PC-3 (cell line): Measurements from ENCODE around the gene FXYD1. TPM values are rescaled to one million over a fixed set of nuclear protein-coding genes. Genes with fewer than 3 reads are reported as not detected.
"Not testable (repeated sequence)": the region's sequence is repeated elsewhere in the genome, so short reads cannot be mapped to it uniquely, and the experiment has no call there.

Source experiments
- ATAC-seq: fragments of 200-7000 bp; cut with Tn5 transposase; 2 replicates; pipeline ENCODE4 v1.9.1; 2020; ENCODE audit warnings: mild to moderate bottlenecking, moderate library complexity
- BruUV-seq: library from RNA; stranded (reverse); fragments of 400-500 nt; replicated peaks from 2 replicates; lab custom pipeline; 2021; lab: Mats Ljungman, UMichigan
- CTCF ChIA-PET: fragments of 300-600 bp; sonication (Branson Sonifier 250); formaldehyde crosslinking; loops from one replicate; lab custom pipeline; 2022; ENCODE audit warnings: antibody characterized with exemption; lab: Charles Lee
- POLR2A ChIA-PET: fragments of 300-600 bp; sonication (Branson Sonifier 250); formaldehyde crosslinking; loops from one replicate; lab custom pipeline; 2022; ENCODE audit warnings: antibody characterized with exemption; ENCODE audit not compliant: unreplicated experiment; lab: Charles Lee
- DNase-seq: peaks from one replicate; pipeline ENCODE4 v3.0.0-alpha.2; 2015
- H2AFZ ChIP-seq: fragments of 300-600 bp; sonication (generic); 2 replicates; pipeline ENCODE4 v1.6.0; 2016; ENCODE audit warnings: antibody characterized with exemption, low read length
- H3F3A ChIP-seq: fragments of 300-600 bp; sonication (generic); one replicate; pipeline ENCODE4 v1.6.0; 2017; ENCODE audit warnings: antibody characterized with exemption, low read length, control low read depth, mild to moderate bottlenecking; ENCODE audit not compliant: unreplicated experiment
- H3K27ac ChIP-seq: fragments of 300-600 bp; sonication (generic); 2 replicates; pipeline ENCODE4 v1.5.1; 2016; ENCODE audit warnings: mild to moderate bottlenecking, low read length
- H3K27me3 ChIP-seq: fragments of 300-600 bp; sonication (generic); 2 replicates; pipeline ENCODE4 v1.6.1; 2016; ENCODE audit warnings: low read length, mixed read lengths
- H3K36me3 ChIP-seq: fragments of 300-600 bp; sonication (generic); 2 replicates; pipeline ENCODE4 v1.6.1; 2016; ENCODE audit warnings: low read depth, mixed run types, low read length, mixed read lengths
- H3K4me1 ChIP-seq: fragments of 300-600 bp; sonication (generic); 2 replicates; pipeline ENCODE4 v1.5.1; 2016; ENCODE audit warnings: low read length; ENCODE audit not compliant: insufficient read depth
- H3K4me2 ChIP-seq: fragments of 300-600 bp; sonication (generic); 2 replicates; pipeline ENCODE4 v1.6.0; 2016; ENCODE audit warnings: low read length
- H3K4me3 ChIP-seq: fragments of 300-600 bp; sonication (generic); 2 replicates; pipeline ENCODE4 v1.5.1; 2016; ENCODE audit warnings: mild to moderate bottlenecking, low read length, mixed read lengths
- H3K79me2 ChIP-seq: fragments of 300-600 bp; sonication (generic); 2 replicates; pipeline ENCODE4 v1.6.1; 2017; ENCODE audit warnings: low read length, mixed read lengths
- H3K9ac ChIP-seq: fragments of 300-600 bp; sonication (generic); 2 replicates; pipeline ENCODE4 v1.6.0; 2016; ENCODE audit warnings: mild to moderate bottlenecking, low read length
- H3K9me2 ChIP-seq: fragments of 300-600 bp; sonication (generic); replicated peaks from 2 replicates; pipeline ENCODE4 v1.6.1; 2016; ENCODE audit warnings: mixed run types, low read length, mixed read lengths
- H3K9me3 ChIP-seq: fragments of 300-600 bp; sonication (generic); 2 replicates; pipeline ENCODE4 v1.6.1; 2016; ENCODE audit warnings: low read length, mixed read lengths
- H4K20me1 ChIP-seq: fragments of 300-600 bp; sonication (generic); 2 replicates; pipeline ENCODE4 v1.6.1; 2016; ENCODE audit warnings: low read length, mixed read lengths
- EZH2 ChIP-seq: fragments of 300-600 bp; sonication (generic); IDR thresholded peaks from one replicate; pipeline ENCODE4 v1.6.1; 2017; ENCODE audit warnings: antibody characterized with exemption, mild to moderate bottlenecking, low read length; ENCODE audit not compliant: unreplicated experiment
- EZH2phosphoT487 ChIP-seq: fragments of 300-600 bp; sonication (generic); IDR thresholded peaks from 2 replicates; pipeline ENCODE4 v1.6.1; 2018; ENCODE audit warnings: mild to moderate bottlenecking, antibody characterized with exemption, low read length, borderline replicate concordance
- intact Hi-C: fragments of 100-400 bp; cut with micrococcal nuclease; formaldehyde crosslinking; loops from 2 replicates; pipeline ENCODE4 v1.9.0; 2023
- total RNA-seq: library from RNA; depleted of rRNA; stranded (reverse); fragments of >200 nt; gene quantifications from 2 replicates; pipeline ENCODE4 v1.2.3, GENCODE V29; 2014
- TF ChIP-seq, protein P1 (sequence below): fragments of 300-600 bp; sonication (generic); conservative IDR thresholded peaks from 2 replicates; pipeline ENCODE4 v1.5.1; 2017; ENCODE audit warnings: antibody characterized with exemption, low read depth, mild to moderate bottlenecking, low read length

The FXYD1 gene
- total RNA-seq, 1 experiment from 2014 or later: not detected

DNA sequence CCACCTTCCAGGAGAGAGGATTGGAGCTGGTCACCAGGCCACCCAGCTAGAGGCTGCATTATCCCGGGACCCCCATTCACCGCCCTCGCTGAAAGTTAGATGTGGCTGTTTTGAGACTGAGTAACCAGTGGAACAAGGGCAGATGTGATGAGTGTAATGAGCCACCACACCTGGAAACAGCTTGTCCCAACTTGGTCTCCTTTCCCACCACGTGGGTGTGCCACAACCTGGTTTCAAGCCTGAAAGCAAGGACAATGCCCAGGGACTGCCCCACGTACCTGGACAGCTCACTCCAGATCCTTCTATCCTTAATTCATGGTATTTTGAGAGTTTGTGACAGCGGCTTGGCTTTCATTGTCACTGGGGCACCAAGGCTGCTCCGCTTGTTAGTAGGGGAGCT lies 10.8 kb upstream of the FXYD1 start:
- BruUV-seq: no TSS peak
- H3K4me1 ChIP-seq: peaks cover 20% of the 10 kb centered on the region
- no peaks in the 10 kb centered on the region for H3K9me2 ChIP-seq
- DNase-seq (no peak), ATAC-seq (no peak)
- intact Hi-C loops: no loop called here
- H3K9ac ChIP-seq: no peak overlapping the region
- no peaks in the 10 kb centered on the region for H3F3A ChIP-seq
- TF ChIP-seq, protein P1, sequence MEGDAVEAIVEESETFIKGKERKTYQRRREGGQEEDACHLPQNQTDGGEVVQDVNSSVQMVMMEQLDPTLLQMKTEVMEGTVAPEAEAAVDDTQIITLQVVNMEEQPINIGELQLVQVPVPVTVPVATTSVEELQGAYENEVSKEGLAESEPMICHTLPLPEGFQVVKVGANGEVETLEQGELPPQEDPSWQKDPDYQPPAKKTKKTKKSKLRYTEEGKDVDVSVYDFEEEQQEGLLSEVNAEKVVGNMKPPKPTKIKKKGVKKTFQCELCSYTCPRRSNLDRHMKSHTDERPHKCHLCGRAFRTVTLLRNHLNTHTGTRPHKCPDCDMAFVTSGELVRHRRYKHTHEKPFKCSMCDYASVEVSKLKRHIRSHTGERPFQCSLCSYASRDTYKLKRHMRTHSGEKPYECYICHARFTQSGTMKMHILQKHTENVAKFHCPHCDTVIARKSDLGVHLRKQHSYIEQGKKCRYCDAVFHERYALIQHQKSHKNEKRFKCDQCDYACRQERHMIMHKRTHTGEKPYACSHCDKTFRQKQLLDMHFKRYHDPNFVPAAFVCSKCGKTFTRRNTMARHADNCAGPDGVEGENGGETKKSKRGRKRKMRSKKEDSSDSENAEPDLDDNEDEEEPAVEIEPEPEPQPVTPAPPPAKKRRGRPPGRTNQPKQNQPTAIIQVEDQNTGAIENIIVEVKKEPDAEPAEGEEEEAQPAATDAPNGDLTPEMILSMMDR: no peak
- TF ChIP-seq EZH2phosphoT487: no peak
- TF ChIP-seq EZH2: no peak
- H4K20me1 ChIP-seq: no peaks in the 10 kb centered on the region
- POLR2A ChIA-PET: no interaction called here
- H3K27ac ChIP-seq: no peak overlapping the region
- no peaks in the 10 kb centered on the region for H3K9me3 ChIP-seq
- H3K79me2 ChIP-seq: no peaks in the 10 kb centered on the region
- no peaks in the 10 kb centered on the region for H3K27me3 ChIP-seq
- H3K4me2 ChIP-seq: no peak overlapping the region
- CTCF ChIA-PET: no interaction called here
- H3K36me3 ChIP-seq: no peaks in the 10 kb centered on the region
- H3K4me3 ChIP-seq: no peak overlapping the region
- H2AFZ ChIP-seq: no peak overlapping the region

GRCh38 chr19:35128398-35129057 lies 10.1 kb upstream of the FXYD1 start:
- no peaks in the 10 kb centered on the region for H3K27me3 ChIP-seq
- ChIA-PET CTCF (no interaction called here), POLR2A (no interaction called here)
- H3K4me1 ChIP-seq: peaks cover 13% of the 10 kb centered on the region
- ATAC-seq: no peak
- no peak overlapping the region for H3K4me3 ChIP-seq
- H2AFZ ChIP-seq: no peak overlapping the region
- H3K9me2 ChIP-seq: no peaks in the 10 kb centered on the region
- BruUV-seq: no TSS peak
- intact Hi-C loops: no loop called here
- H3K9me3 ChIP-seq: no peaks in the 10 kb centered on the region
- no peak for DNase-seq
- no peak overlapping the region for H3K27ac ChIP-seq
- H3K79me2 ChIP-seq: no peaks in the 10 kb centered on the region
- no peak for TF ChIP-seq EZH2
- TF ChIP-seq EZH2phosphoT487: no peak
- TF ChIP-seq, protein P1: no peak
- no peaks in the 10 kb centered on the region for H4K20me1 ChIP-seq
- no peak overlapping the region for H3K9ac ChIP-seq
- no peaks in the 10 kb centered on the region for H3F3A ChIP-seq
- no peaks in the 10 kb centered on the region for H3K36me3 ChIP-seq
- no peak overlapping the region for H3K4me2 ChIP-seq

DNA sequence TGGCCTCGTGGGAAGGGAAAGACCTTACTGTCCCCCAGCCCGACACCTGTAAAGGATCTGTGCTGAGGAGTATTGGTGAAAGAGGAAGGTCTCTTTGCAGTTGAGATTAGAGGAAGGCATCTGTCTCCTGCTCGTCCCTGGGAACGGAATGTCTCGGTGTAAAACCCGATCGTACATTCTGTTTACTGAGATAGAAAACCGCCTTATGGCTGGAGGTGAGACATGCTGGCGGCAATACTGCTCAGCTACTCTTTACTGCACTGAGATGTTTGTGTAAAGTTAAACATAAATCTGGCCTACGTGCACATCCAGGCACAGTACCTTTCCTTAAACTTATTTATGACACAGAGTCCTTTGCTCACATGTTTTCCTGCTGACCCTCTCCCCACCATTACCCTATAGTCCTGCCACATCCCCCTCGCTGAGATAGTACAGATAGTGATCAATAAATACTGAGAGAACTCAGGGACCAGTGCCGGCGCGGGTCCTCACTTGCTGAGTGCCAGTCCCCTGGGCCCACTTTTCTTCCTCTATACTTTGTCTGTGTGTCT lies 8.8 kb upstream of the FXYD1 start:
- H4K20me1 ChIP-seq, DNase-seq, POLR2A ChIA-PET: not testable (repeated sequence)

More for the DNA sequence above, 8.8 kb upstream of the FXYD1 start:
- ATAC-seq, H2AFZ ChIP-seq, H3K79me2 ChIP-seq, H3F3A ChIP-seq, BruUV-seq, H3K27ac ChIP-seq, H3K9ac ChIP-seq, H3K36me3 ChIP-seq, intact Hi-C loops, H3K4me1 ChIP-seq, CTCF ChIA-PET, H3K4me3 ChIP-seq, H3K9me2 ChIP-seq, H3K27me3 ChIP-seq, H3K4me2 ChIP-seq, H3K9me3 ChIP-seq: not testable (repeated sequence)
